Fibroblast of the aortic adventitia (primary cell): ENCODE data around the gene TCF12. TPM values are rescaled to one million over a fixed set of nuclear protein-coding genes. Genes with fewer than 3 reads are reported as not detected.
A peak's percentile ranks its signal among the peaks of the same experiment; 100 is the strongest.

Source experiments
- DNase-seq: peaks from one replicate; pipeline ENCODE4 v3.0.0-alpha.2; 2010; ENCODE audit warnings: low read depth
- H3K4me3 ChIP-seq: 2 replicates; pipeline ENCODE4 v1.5.1; 2011; ENCODE audit warnings: low read depth, mild to moderate bottlenecking, control low read depth, low read length, moderate library complexity
- total RNA-seq: library from RNA; depleted of rRNA; stranded (reverse); fragments of >200 nt; gene quantifications from 2 replicates; pipeline ENCODE4 v1.2.3, GENCODE V29; 2012; ENCODE audit warnings: low replicate concordance
- TF ChIP-seq, protein P1 (sequence below): IDR thresholded peaks from 2 replicates; pipeline ENCODE4 v1.5.1; 2011; ENCODE audit warnings: mild to moderate bottlenecking, low read length, control low read depth, inconsistent platforms; ENCODE audit not compliant: insufficient read depth

The TCF12 gene
- total RNA-seq, 1 donor = 89.2 TPM

GRCh38 chr15:57184502-57184901 is 266.1 kb downstream of the TCF12 start:
- TF ChIP-seq, protein P1, sequence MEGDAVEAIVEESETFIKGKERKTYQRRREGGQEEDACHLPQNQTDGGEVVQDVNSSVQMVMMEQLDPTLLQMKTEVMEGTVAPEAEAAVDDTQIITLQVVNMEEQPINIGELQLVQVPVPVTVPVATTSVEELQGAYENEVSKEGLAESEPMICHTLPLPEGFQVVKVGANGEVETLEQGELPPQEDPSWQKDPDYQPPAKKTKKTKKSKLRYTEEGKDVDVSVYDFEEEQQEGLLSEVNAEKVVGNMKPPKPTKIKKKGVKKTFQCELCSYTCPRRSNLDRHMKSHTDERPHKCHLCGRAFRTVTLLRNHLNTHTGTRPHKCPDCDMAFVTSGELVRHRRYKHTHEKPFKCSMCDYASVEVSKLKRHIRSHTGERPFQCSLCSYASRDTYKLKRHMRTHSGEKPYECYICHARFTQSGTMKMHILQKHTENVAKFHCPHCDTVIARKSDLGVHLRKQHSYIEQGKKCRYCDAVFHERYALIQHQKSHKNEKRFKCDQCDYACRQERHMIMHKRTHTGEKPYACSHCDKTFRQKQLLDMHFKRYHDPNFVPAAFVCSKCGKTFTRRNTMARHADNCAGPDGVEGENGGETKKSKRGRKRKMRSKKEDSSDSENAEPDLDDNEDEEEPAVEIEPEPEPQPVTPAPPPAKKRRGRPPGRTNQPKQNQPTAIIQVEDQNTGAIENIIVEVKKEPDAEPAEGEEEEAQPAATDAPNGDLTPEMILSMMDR = no peak
- no peak overlapping the region for H3K4me3 ChIP-seq
- no peak for DNase-seq

- no peak overlapping the region for H3K4me3 ChIP-seq
- TF ChIP-seq, protein P1 = no peak
- DNase-seq = no peak
These were observed 267.1 kb downstream of the TCF12 start for GRCh38 chr15:57185507-57186074.

DNA sequence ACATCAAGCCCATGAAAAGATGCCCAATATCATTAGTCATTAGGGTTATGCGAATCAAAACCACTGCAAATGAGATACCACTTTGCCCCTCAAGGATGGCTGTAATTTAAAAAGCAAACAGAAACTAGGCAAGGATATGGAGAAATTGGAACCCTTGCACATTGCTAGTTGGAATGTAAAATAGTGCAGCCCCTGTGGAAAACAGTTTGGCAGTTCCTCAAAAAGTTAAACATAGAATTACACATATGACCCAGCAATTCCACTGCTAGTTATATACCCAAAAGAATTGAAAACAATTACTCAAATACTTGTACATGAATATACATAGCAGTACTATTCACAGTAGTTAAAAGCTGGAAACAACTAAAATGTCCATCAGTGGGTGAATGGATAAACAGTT is 271.0 kb downstream of the TCF12 start:
- no peak overlapping the region for H3K4me3 ChIP-seq
- DNase-seq = no peak
- TF ChIP-seq, protein P1 = no peak

DNA sequence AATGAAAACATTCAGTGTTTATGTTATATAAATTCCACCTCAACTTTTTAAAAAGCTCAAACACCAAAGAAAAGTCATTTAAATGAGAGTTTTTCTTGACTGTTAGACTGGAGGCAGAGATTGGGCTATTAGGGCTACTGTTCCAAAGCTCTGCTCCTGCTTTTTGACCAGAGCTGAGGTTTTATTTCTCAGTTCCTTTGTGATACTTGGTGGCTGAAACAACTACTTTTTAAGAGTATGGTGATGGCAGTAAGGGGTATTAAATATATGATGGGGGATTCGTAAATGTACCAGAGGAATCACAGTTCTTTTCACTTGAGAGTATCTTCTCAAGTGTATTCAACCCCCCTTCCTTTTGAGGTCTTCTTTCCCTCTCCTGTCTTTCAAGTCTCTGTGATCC is 271.8 kb downstream of the TCF12 start:
- H3K4me3 ChIP-seq = no peak overlapping the region
- TF ChIP-seq, protein P1 = no peak
- no peak for DNase-seq

DNA sequence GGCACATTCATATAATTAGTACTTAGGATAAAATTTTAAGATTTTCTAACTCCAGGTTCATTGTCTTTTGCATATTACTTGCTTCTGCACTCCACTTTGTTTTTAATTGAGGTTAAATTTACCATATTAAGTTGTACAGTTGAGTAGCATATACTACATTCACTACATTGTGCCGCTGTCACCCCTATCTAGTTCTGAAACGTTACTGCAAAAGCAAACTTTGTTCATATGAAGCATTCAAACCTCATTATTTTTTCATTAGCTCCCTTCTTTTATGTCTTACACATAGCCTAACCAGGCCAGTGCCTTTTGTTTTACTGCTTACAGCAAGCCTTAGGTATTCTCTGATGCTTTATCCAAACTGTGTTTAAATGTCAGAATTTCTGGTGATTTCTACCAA is 274.7 kb downstream of the TCF12 start:
- no peak overlapping the region for H3K4me3 ChIP-seq
- no peak for DNase-seq
- TF ChIP-seq, protein P1 = no peak

DNA sequence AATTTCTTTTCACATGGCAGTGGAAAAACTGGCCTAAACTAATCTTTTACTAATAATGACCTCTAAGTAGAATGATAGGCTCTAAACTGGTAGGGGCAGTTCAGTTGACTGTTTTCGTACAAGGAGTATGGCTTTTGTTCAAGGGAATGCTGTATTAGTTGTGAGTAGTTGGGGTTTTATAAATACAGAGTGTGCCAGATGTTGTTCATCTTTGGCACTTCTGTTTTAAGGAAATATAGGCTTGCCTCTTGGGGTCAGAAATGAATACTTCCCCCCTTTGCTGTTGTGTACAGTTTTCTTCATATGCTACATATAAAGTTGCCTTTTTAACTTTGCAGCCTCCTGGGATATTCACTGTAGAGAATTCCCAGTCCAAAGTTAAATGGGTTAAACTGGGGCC is 276.9 kb downstream of the TCF12 start:
- no peak overlapping the region for H3K4me3 ChIP-seq
- TF ChIP-seq, protein P1 = no peak
- DNase-seq = no peak

- peak; percentile 21 for DNase-seq
- TF ChIP-seq, protein P1 = no peak
- H3K4me3 ChIP-seq = no peak overlapping the region
These were observed 278.4 kb downstream of the TCF12 start for GRCh38 chr15:57196865-57197264.
